Testis (tissue), 2 donors: Measurements from ENCODE around the gene CCT6A.

Experiments used
- CTCF ChIP-seq, 3 experiments: fragments of 450-650 bp in 2 of 3; fragments of 200-600 bp in 1 of 3; sonication (generic) in 1 of 3; IDR thresholded peaks; one replicate each; pipeline ENCODE4 v1.5.1; 2016 to 2019; ENCODE audit warnings: antibody characterized with exemption in 3 of 3, mild to moderate bottlenecking in 2 of 3, moderate library complexity in 1 of 3
- POLR2A ChIP-seq: fragments of 450-650 bp; IDR thresholded peaks from one replicate; pipeline ENCODE4 v1.6.1; 2017; ENCODE audit warnings: antibody characterized with exemption, mild to moderate bottlenecking, moderate library complexity

GRCh38 chr7:56097700-56098099 is 46.1 kb downstream of the CCT6A start:
- TF ChIP-seq CTCF (IDR thresholded peaks at IDR 0.05) (no peak), POLR2A (no peak)
